Measurements from ENCODE around the gene BTBD18. TPM values are rescaled to one million over a fixed set of nuclear protein-coding genes. Genes with fewer than 3 reads are reported as not detected.

Gene BTBD18, protein sequence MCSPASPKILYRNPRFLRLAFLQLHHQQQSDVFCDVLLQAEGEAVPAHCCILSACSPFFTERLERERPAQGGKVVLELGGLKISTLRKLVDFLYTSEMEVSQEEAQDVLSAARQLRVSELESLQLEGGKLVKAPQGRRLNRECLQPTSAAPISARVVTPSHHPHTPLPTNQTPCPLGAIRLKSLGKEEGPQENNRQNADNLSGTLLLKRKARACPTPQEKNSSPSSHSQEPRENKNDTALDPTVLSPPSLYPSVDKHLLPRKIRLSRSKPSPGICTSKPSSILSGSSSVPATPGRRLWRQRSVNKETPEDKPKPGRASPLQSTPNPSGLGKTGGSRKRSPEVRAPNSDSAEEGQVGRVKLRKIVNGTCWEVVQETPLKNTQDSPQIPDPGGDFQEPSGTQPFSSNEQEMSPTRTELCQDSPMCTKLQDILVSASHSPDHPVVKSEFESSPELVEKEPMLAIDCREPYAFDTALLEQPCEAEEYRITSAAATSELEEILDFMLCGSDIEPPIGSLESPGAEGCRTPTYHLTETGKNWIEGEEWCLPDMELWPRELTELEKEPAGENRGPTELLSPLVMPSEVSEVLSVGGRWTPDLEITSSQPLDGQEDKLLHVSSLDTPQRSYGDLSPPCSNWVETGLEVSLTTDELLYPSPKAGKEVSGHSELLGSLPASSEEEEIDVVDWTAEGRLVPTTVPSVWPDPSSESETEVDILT
- total RNA-seq (2022; extraction: Qiagen RNA extraction): not detected in 5 replicates

DNA sequence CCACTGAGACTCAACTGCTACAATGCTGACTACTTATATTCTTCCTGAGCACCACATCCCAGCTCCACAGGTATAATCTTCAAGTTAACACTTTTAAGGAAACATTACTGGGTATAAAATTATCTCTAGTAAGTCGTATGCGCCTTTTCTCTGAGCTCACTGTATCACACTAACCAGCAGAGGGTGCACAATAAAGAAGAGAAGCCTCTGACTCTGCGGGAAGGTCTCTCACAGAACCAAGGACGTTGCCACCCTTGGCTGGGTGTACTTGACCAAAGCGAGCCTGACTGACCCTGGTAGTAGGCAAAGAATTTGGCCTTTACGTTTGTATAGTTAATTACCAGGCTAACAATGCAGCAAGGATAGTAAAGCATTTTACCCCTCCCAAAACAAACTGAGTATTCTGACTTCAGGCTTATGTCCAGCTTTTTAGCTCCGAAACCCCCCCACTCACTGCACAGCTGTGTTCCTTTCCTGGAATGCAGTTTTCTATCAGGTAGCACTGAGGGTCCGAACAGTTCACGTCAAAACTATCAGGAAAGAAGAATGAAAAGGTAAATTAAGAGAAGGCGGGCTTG, at the start of gene BTBD18:
Gene BTBD18, minus strand, starts transcription at position 144 of the 578 bp plus-strand sequence. CDS start 631 bp downstream, outside the sequence.

DNA sequence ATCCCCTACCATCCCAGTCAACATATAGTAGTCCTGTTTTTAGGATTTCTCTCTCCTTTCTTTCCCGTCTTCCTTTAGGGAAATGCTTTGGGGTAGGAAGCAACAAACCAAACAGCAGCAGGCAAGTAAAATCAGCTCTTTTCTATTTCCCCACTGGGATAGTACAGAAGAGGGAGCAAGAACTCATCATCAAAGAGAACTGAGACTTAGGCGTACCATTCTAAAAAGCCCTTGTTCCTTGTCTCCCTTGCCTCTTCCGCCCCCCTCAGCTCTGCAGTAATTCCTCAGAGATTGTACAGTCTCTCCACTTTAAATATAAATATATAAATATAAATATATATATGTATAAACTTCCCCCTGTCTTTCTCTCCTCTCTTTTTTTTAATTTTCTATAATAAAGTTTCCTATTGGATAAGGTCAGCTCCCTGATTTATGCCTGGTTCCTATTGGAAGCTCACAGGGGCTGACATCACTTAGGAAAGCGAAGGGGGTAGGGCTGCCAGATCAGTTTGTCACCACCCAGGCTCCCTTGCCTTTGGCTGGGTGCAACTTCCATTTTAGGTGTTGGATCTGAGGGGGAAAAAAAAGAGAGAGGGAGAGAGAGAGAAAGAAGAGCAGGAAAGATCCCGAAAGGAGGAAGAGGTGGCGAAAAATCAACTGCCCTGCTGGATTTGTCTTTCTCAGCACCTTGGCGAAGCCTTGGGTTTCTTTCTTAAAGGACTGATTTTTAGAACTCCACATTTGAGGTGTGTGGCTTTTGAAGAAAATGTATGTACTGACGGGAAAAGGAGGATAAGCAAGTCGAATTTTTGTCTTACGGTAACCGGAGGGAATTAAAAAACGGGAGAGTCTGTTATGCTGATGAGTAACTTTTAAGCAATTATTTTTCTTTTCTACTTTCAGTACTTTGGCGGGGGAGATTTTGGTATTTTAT, 9.9 kb upstream of the BTBD18 start, which contains the start of gene CTNND1:
Gene CTNND1, plus strand, starts transcription at position 502 of the 934 bp plus-strand sequence. CDS start 29,677 bp downstream, outside the sequence.

DNA sequence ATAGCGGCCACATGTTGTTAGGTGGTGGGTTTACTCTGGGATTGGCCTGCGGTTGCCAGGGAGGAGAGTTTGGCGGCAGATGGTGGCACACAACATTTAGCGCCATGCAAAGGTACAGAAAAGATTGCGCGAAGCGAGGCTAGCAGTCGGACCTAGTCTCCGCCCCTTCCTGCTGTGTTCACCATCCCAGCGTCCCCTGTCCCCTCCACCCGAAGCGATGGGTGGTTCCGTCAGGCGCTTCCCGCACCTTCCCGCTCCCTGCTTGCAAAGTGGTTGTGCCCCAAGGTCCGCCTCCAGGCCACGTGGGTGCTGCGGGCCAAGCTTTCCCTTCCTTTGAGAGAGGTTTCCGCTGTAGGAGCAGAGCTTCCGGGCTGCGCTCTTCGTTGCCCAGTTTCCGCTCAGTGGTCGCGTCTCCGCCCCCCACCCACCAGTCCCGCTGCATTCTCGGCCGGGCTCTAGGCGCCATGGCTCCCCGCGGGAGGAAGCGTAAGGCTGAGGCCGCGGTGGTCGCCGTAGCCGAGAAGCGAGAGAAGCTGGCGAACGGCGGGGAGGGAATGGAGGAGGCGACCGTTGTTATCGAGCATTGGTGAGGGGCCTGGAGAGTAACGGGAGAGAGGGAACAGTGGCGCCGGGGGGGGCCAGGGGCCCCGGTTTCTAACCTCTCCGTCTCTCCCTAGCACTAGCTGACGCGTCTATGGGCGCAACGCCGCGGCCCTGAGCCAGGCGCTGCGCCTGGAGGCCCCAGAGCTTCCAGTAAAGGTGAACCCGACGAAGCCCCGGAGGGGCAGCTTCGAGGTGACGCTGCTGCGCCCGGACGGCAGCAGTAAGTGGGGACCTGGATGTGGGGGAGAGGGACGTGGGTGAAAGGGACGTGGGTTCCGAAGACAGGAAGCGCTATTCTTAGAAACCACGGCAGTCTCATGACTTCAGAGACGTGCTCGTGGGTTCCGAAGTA, 10.2 kb downstream of the BTBD18 start, which contains the start of gene SELENOH:
Gene SELENOH, plus strand, starts transcription at position 360 of the 955 bp plus-strand sequence. Its CDS starts 105 bp downstream, at position 465.

GRCh38 chr11:57712256-57713150, 39.1 kb downstream of the BTBD18 start, which contains the start of gene TMX2:
Gene TMX2 (plus strand): TSS chr11:57712593. CDS start chr11:57712619, 26 bp downstream.

DNA sequence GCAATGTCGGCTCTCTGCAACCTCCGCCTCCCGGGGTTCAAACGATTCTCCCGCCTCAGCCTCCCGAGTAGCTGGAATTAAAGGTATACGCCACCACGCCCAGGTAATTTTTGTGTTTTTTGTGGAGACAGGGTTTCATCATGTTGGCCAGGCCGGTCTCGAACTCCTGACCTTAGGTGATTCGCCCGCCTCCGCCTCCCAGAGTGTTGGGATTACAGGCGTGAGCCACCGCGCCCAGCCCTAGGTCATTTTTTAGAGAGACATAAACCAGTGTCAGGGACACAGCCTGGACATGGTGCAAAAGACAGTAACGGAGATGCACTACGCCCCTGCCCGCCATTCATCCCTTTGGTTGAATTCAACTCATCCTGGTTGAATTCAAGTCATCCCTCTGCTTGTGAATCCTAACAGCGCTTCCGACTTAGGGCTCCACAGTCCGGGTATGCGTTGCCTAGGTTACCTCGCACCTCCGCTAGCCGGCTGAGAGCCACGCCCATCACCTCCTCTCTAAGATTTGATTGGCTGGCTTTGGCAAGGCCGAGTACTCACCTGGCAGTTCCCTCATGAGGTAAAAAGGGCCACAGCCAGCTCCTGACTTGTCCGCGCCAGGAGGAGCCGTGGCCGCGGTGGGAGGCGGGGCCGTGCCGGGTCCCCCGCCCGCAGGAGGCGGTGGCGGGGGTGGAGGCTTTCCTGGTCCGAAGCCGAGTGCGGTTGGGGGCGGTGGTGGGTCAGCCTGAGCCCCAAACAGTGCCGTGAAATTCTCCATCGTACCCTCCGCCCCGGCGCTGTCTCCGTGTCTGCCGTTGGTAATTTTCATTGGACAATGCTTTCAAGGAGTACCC, 40.0 kb downstream of the BTBD18 start, which contains the start of gene MED19:
Gene MED19, minus strand, starts transcription at position 802 of the 842 bp plus-strand sequence. Its CDS starts 36 bp downstream, at position 766.

Other genes starting within 250 kb of the BTBD18 start
- gene SLC43A1, start 236.1 kb downstream of the BTBD18 start, total RNA-seq (2022; extraction: Qiagen RNA extraction): 2.7 to 3.2 TPM (median 3.1 TPM) in 5 replicates
- gene TIMM10, start 221.1 kb downstream of the BTBD18 start, total RNA-seq (2022; extraction: Qiagen RNA extraction): 161 to 178 TPM (median 168 TPM) in 5 replicates
- not detected in 5 replicates for gene SMTNL1, start 214.2 kb downstream of the BTBD18 start, total RNA-seq (2022; extraction: Qiagen RNA extraction)
- 31.0 to 34.0 TPM (median 32.4 TPM) in 5 replicates for gene UBE2L6, start 184.1 kb downstream of the BTBD18 start, total RNA-seq (2022; extraction: Qiagen RNA extraction)
- 0.38 to 0.85 TPM (median 0.66 TPM) in 5 replicates for gene SERPING1, start 154.1 kb downstream of the BTBD18 start, total RNA-seq (2022; extraction: Qiagen RNA extraction)
- gene YPEL4, start 101.9 kb downstream of the BTBD18 start, total RNA-seq (2022; extraction: Qiagen RNA extraction): 0.22 to 0.47 TPM (median 0.27 TPM) in 5 replicates
- 27.6 to 32.6 TPM (median 29.4 TPM) in 5 replicates for gene CLP1, start 94.1 kb downstream of the BTBD18 start, total RNA-seq (2022; extraction: Qiagen RNA extraction)
- 67.9 to 77.1 TPM (median 72.5 TPM) in 5 replicates for gene ZDHHC5, start 83.7 kb downstream of the BTBD18 start, total RNA-seq (2022; extraction: Qiagen RNA extraction)
- gene MED19, start 39.6 kb downstream of the BTBD18 start, total RNA-seq (2022; extraction: Qiagen RNA extraction): 29.7 to 35.5 TPM (median 32.1 TPM) in 5 replicates
- 145 to 167 TPM (median 157 TPM) in 5 replicates for gene TMX2, start 39.2 kb downstream of the BTBD18 start, total RNA-seq (2022; extraction: Qiagen RNA extraction)
- gene SELENOH, start 10.3 kb downstream of the BTBD18 start, total RNA-seq (2022; extraction: Qiagen RNA extraction): 107 to 150 TPM (median 144 TPM) in 5 replicates
- gene CTNND1, start 10.0 kb upstream of the BTBD18 start, total RNA-seq (2022; extraction: Qiagen RNA extraction): 55.5 to 67.5 TPM (median 65.0 TPM) in 5 replicates